VCaP (cell line): ENCODE measurements around the gene AP4S1.

Experiments
- H3K27ac ChIP-seq: fragments of 450-650 bp; 2 replicates; pipeline ENCODE4 v1.5.1; 2017
- CTCF ChIP-seq: fragments of 450-650 bp; conservative IDR thresholded peaks from 2 replicates; pipeline ENCODE4 v1.5.1; 2017; ENCODE audit warnings: mild to moderate bottlenecking, moderate library complexity

The AP4S1 gene

GRCh38 chr14:31122921-31123320 lies 97.5 kb downstream of the AP4S1 start:
- no peak for TF ChIP-seq CTCF

GRCh38 chr14:31124197-31124596 lies 98.7 kb downstream of the AP4S1 start:
- no peak overlapping the region for H3K27ac ChIP-seq

More at GRCh38 chr14:31122921-31123320, 97.5 kb downstream of the AP4S1 start:
- no peak overlapping the region for H3K27ac ChIP-seq

DNA sequence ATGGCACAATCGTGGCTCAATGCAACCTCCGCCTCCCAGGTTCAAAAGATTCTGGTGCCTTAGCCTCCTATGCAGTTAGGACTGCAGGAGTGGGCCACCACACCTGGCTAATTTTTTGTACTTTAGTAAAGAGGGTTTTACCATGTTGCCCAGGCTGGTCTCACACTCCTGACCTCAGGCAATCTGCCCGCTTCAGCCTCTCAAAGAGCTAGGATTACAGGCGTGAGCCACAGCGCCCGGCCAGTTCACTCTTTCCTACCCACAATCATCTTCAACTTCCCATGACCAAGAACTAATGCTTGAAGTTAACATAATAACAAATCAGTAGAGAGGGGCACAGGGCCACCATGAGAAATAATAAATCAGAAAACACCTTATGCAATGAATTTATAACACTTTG lies 99.8 kb downstream of the AP4S1 start:
- TF ChIP-seq CTCF = no peak
- no peak overlapping the region for H3K27ac ChIP-seq

More at GRCh38 chr14:31124197-31124596, 98.7 kb downstream of the AP4S1 start:
- TF ChIP-seq CTCF = no peak

DNA sequence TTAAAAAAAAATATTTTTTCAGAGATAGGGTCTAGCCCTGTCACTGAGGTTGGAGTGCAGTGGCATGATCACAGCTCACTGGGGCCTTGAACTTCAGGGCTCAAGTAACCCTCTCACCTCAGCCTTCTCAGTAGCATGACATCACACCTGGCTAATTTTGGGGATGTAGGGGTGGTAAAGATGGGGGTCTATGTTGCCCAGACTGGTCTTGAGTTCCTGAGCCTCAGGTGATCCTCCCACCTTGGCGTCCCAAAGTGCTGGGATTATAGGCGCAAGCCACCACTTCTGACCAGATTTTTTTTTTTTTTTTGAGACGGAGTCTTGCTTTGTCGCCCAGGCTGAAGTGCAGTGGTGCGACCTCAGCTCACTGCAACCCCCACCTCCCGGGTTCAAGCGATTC lies 101.2 kb downstream of the AP4S1 start:
- TF ChIP-seq CTCF = no peak

GRCh38 chr14:31127690-31128089 lies 102.2 kb downstream of the AP4S1 start:
- TF ChIP-seq CTCF = no peak
- H3K27ac ChIP-seq = no peak overlapping the region

More for the DNA sequence above, 101.2 kb downstream of the AP4S1 start:
- H3K27ac ChIP-seq = no peak overlapping the region

DNA sequence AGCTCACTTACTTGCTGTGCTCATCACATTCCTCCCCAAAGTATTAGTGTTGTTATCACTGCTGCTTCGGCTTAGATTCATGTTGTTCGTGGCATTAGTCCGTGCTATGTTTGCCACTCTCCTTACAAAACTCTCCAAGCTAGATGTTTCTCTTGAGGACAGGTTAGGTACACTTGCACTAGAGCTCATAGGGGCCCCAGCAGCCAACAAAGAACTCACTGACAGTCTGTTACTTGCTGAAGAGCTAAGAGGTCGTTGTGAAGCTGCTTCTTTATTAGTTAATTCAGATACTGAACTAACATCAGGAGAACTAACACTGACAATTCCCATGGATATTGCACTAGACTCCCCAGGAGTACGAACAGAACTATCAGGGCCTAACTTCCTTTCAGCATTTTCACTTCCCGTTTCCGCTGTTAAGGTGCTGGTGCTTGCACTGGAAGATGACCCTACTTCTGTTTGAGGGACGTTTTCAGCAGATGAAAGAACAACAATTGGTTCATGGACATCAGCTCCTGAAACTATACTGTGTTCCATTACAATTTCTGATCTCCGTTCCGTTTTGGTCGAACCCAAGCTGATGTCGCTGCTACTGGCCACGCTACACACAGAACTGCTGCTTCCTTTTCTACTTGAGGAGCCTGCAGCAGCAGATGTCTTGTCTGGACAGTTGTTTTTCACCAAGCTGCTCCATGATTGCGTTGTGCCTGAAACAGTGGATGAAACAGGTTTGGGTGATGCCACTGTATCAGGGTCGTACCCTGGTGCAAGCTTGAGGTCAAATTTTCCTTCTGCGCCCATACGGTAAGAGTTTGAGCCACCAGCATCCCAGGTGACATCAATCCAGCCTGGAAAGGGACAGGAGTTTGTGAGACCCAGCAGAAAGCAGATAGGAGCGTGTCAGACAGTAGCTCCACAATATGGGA lies 103.4 kb downstream of the AP4S1 start:
- no peak overlapping the region for H3K27ac ChIP-seq
- no peak for TF ChIP-seq CTCF

DNA sequence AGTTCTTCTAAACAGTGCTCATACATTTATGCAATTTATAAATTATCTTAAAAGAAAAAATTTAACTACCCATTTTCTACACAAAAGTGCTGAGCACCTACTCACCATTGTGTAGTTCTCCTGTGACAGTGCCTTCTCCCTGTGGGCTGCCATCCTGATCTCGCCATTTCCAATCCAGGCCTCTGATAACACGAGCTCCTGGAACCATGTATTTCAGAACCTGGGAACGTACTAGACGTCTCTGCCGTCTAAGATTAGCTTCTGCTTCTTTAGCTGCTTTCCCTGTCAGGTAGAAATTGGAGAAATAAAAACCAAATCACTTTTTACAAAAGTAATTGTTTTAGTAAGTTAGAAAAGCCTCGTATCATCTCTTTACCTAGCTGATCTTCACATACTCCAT lies 107.7 kb downstream of the AP4S1 start:
- TF ChIP-seq CTCF = no peak
- no peak overlapping the region for H3K27ac ChIP-seq
